Measurements from ENCODE around the gene SLC38A3. TPM values are rescaled to one million over a fixed set of nuclear protein-coding genes. Genes with fewer than 3 reads are reported as not detected.

Gene SLC38A3
- total and polyA plus RNA-seq, 2 experiments from 2014 or later = 13.4 to 14.7 TPM

DNA sequence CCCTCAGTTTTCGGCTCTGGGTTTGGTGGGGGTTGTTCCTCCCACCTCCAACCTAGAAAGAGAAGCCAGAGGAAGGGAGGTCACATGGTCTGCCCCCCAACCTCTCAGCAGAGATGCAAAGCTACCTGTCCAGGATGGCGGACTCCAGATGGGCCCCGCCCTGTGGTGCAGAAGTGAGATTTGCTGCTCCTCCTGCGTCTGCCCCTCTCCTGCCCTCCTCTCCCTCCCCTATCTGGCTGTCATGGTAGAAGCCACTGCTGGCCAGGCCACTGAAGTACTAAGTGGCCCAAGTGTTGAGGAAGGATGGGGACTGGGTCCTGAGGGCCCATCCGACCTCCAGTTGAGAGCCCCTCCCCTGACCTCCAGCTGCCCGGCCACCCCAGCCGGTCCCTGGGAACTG is 61.8 kb downstream of the SLC38A3 start:
- H3K4me3 ChIP-seq = peak overlapping the region; percentile 11
- no peaks in the 10 kb centered on the region for H3K36me3 ChIP-seq
- H3K9me3 ChIP-seq (ENCODE audit: low read depth) = no peaks in the 10 kb centered on the region
- H3K27ac ChIP-seq = peak overlapping the region; percentile 98
- TF ChIP-seq, protein P1, sequence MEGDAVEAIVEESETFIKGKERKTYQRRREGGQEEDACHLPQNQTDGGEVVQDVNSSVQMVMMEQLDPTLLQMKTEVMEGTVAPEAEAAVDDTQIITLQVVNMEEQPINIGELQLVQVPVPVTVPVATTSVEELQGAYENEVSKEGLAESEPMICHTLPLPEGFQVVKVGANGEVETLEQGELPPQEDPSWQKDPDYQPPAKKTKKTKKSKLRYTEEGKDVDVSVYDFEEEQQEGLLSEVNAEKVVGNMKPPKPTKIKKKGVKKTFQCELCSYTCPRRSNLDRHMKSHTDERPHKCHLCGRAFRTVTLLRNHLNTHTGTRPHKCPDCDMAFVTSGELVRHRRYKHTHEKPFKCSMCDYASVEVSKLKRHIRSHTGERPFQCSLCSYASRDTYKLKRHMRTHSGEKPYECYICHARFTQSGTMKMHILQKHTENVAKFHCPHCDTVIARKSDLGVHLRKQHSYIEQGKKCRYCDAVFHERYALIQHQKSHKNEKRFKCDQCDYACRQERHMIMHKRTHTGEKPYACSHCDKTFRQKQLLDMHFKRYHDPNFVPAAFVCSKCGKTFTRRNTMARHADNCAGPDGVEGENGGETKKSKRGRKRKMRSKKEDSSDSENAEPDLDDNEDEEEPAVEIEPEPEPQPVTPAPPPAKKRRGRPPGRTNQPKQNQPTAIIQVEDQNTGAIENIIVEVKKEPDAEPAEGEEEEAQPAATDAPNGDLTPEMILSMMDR (IDR thresholded peaks at IDR 0.05; ENCODE audit: low read depth, low read length) = no peak
- no peak for DNase-seq (ENCODE audit: low read depth in 1 of 2, low spot score in 1 of 2)
- H3K4me1 ChIP-seq (ENCODE audit: low read depth) = peaks cover 37% of the 10 kb centered on the region
- no peaks in the 10 kb centered on the region for H3K27me3 ChIP-seq

DNA sequence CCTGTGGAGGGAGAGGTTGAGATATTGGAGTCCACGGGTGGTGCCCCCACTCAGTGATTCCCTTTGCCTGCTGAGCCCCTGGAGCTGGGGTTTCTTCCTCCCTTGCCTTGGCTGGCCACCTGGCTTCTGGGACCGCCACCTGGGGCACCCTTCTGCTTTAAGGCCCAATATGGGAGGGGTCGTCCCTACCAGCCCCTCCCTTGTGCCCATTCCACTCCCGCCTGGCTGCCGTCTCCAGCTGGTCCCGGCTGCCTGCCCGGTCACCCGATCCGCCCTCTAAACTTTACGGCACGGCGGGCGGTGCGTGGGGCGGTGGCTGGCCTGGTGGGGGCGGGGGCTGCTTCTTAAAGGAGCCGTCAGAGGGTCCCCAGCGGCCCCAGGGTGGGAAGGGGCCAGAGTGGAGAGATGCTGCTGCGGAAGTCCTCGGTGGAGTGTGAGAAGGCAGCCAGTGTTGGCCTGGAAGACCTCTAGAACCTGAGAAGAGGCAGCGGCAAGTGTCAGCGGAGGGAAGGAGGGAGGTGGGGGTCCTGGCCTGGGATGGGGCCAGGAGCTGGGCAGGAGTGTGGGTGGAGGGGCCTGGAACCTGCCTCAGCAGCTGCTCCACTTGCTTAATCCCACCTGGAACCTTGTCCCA is 62.3 kb downstream of the SLC38A3 start:
- peak; percentile 46 to 62 for DNase-seq (ENCODE audit: low read depth in 1 of 2, low spot score in 1 of 2)
- H3K4me1 ChIP-seq (ENCODE audit: low read depth) = peaks cover 37% of the 10 kb centered on the region
- no peaks in the 10 kb centered on the region for H3K9me3 ChIP-seq (ENCODE audit: low read depth)
- no peaks in the 10 kb centered on the region for H3K36me3 ChIP-seq
- H3K27me3 ChIP-seq = no peaks in the 10 kb centered on the region
- H3K4me3 ChIP-seq = peak overlapping the region; percentile 11
- peak overlapping the region; percentile 98 for H3K27ac ChIP-seq
- TF ChIP-seq, protein P1 (IDR thresholded peaks at IDR 0.05; ENCODE audit: low read depth, low read length) = no peak

DNA sequence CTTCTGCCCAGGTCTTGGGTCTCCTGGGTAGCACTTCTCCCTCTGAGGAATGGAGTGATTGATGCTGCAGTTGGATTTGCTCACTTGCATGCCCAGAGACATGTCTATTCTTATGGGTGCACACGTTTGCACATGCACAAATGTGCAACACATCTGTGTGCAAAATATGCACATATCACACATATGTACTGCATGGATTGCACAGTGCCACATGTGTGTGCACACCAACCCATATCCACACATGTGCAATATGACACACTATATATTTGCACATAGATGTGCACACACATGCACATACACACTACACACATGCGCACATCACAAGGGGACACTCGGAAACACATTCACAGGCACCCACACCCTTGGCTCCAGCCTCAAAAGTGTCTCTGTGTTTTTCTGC is 63.2 kb downstream of the SLC38A3 start:
- H3K4me3 ChIP-seq = no peak overlapping the region
- H3K27ac ChIP-seq = peak overlapping the region; percentile 98
- H3K4me1 ChIP-seq (ENCODE audit: low read depth) = peaks cover 37% of the 10 kb centered on the region

DNA sequence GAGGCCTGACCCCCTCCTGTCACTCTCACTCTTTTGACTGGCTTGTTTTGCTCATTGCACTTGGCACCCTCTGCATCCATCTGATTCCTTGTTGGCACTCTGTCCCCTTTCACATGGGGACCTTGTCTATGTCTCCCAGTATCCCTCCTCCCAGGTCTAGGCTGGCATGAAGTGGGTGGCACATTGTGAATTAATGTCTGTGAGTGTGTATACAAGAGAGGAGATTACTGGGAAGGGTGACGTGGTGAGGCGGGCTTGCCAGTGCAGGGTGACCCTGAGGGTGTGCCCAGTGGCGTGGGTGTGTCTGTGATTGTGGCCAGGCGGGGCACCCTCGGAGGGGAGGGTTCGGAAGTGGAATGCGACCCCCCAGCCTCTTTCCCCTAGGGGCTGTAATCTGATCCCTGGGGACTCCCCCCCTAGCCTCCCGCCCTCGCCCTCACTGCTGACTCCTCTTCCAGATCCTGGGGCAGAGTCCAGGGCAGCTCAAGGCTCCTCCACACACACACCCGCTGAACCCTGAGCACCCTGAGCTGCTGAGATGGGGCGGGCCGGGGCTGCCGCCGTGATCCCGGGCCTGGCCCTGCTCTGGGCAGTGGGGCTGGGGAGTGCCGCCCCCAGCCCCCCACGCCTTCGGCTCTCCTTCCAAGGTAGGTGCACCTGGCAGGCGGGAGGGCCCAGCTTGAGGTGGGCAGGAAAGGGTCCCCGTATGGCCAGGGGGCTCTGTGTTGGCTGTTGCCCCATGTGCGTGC is 63.8 kb downstream of the SLC38A3 start, which contains the start of gene SEMA3B:
SEMA3B (plus strand) TSS at position 445 of the 749 bp plus-strand sequence; CDS start at position 539, 94 bp downstream.
- Histone ChIP-seq H3K4me3 (no peak within 1 kb of the TSS), H3K27ac (peak within 1 kb of the TSS; percentile 98), H3K36me3 (no peaks in the 10 kb centered on the region), H3K4me1 (ENCODE audit: low read depth) (peaks cover 35% of the 10 kb centered on the region), H3K9me3 (ENCODE audit: low read depth) (no peaks in the 10 kb centered on the region), H3K27me3 (peaks cover 9% of the 10 kb centered on the region)
- no peak for DNase-seq (ENCODE audit: low read depth in 1 of 2, low spot score in 1 of 2)
- TF ChIP-seq, protein P1 (IDR thresholded peaks at IDR 0.05; ENCODE audit: low read depth, low read length) = no peak

More for the DNA sequence above, 63.2 kb downstream of the SLC38A3 start:
- Histone ChIP-seq H3K36me3 (no peaks in the 10 kb centered on the region), H3K9me3 (ENCODE audit: low read depth) (no peaks in the 10 kb centered on the region), H3K27me3 (peaks cover 3% of the 10 kb centered on the region)
- TF ChIP-seq, protein P1 (IDR thresholded peaks at IDR 0.05; ENCODE audit: low read depth, low read length) = no peak
- no peak for DNase-seq (ENCODE audit: low read depth in 1 of 2, low spot score in 1 of 2)

DNA sequence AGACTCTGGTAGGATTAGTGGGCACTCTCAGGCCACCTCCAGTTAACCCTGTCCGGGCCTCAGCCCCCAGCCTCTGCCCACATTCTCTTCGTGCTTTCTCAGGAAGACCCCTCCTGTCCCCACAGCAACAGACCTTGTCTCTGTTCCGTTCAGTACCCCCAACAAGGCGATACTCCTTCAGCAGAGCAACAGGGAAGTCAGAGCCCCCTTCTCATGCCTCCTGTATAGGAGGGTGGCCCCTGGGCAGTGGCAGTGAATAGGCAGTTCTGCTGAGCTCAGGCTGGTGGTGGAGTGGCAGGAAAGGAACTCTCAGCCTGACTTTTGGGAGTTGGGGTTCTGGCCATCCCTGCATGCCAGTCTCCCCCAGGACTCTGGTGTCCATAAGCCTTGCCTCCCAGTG is 64.4 kb downstream of the SLC38A3 start:
- Histone ChIP-seq H3K4me1 (ENCODE audit: low read depth) (peaks cover 30% of the 10 kb centered on the region), H3K27ac (no peak overlapping the region), H3K27me3 (peaks cover 14% of the 10 kb centered on the region), H3K4me3 (no peak overlapping the region), H3K36me3 (no peaks in the 10 kb centered on the region), H3K9me3 (ENCODE audit: low read depth) (no peaks in the 10 kb centered on the region)
- DNase-seq (ENCODE audit: low read depth in 1 of 2, low spot score in 1 of 2) = no peak
- TF ChIP-seq, protein P1 (IDR thresholded peaks at IDR 0.05; ENCODE audit: low read depth, low read length) = no peak

All from cardiac muscle cell (in vitro differentiated cells and primary cell).